ENCODE measurements around the gene SUSD5.

SUSD5 gene

GRCh38 chr3:33119891-33120290 lies 98.7 kb downstream of the SUSD5 start:
- no peaks in the 10 kb centered on the region for H3F3A ChIP-seq (ENCODE audit: insufficient read depth, low read length)
- no peak overlapping the region for H3K27ac ChIP-seq (ENCODE audit: low read depth, low read length, poor library complexity, severe bottlenecking)
- no peaks in the 10 kb centered on the region for H3K9me3 ChIP-seq (ENCODE audit: low read length)
- H3K9me2 ChIP-seq (ENCODE audit: low read depth, low read length): no peaks in the 10 kb centered on the region
- H3K9ac ChIP-seq (ENCODE audit: low read length): no peak overlapping the region
- TF ChIP-seq CTCF (IDR thresholded peaks at IDR 0.05; ENCODE audit: low read length) (no peak), EZH2 (IDR thresholded peaks at IDR 0.05; ENCODE audit: borderline replicate concordance, low read length) (no peak)
- no peak overlapping the region for H2AFZ ChIP-seq (ENCODE audit: low read length)
- no peaks in the 10 kb centered on the region for H3K79me2 ChIP-seq (ENCODE audit: insufficient read depth, low read length)
- H3K4me1 ChIP-seq (ENCODE audit: insufficient read depth, low read length, severe bottlenecking): peaks cover 12% of the 10 kb centered on the region
- no peaks in the 10 kb centered on the region for H3K27me3 ChIP-seq (ENCODE audit: insufficient read depth, low read length)
- no peak overlapping the region for H3K4me3 ChIP-seq (ENCODE audit: low read depth, low read length, poor library complexity, severe bottlenecking)
- no peaks in the 10 kb centered on the region for H4K20me1 ChIP-seq (ENCODE audit: insufficient read depth, low read length)
- H3K36me3 ChIP-seq (ENCODE audit: insufficient read depth, low read length): peaks cover 17% of the 10 kb centered on the region; the same call in 1 of the 2 replicates
- no peak overlapping the region for H3K4me2 ChIP-seq (ENCODE audit: low read length)

- Histone ChIP-seq H3F3A (ENCODE audit: insufficient read depth, low read length) (no peaks in the 10 kb centered on the region), H3K9ac (ENCODE audit: low read length) (no peak overlapping the region), H3K4me1 (ENCODE audit: insufficient read depth, low read length, severe bottlenecking) (peaks cover 25% of the 10 kb centered on the region), H3K4me2 (ENCODE audit: low read length) (no peak overlapping the region), H3K27ac (ENCODE audit: low read depth, low read length, poor library complexity, severe bottlenecking) (no peak overlapping the region), H3K9me3 (ENCODE audit: low read length) (no peaks in the 10 kb centered on the region), H2AFZ (ENCODE audit: low read length) (no peak overlapping the region), H3K9me2 (ENCODE audit: low read depth, low read length) (no peaks in the 10 kb centered on the region), H3K36me3 (ENCODE audit: insufficient read depth, low read length) (peaks cover 9% of the 10 kb centered on the region), H3K27me3 (ENCODE audit: insufficient read depth, low read length) (no peaks in the 10 kb centered on the region), H4K20me1 (ENCODE audit: insufficient read depth, low read length) (no peaks in the 10 kb centered on the region), H3K4me3 (ENCODE audit: low read depth, low read length, poor library complexity, severe bottlenecking) (no peak overlapping the region), H3K79me2 (ENCODE audit: insufficient read depth, low read length) (no peaks in the 10 kb centered on the region)
- TF ChIP-seq EZH2 (IDR thresholded peaks at IDR 0.05; ENCODE audit: borderline replicate concordance, low read length): no peak
- TF ChIP-seq CTCF (IDR thresholded peaks at IDR 0.05; ENCODE audit: low read length): no peak
Measured at GRCh38 chr3:33117461-33117860, 101.1 kb downstream of the SUSD5 start.

GRCh38 chr3:33115024-33115768 lies 103.4 kb downstream of the SUSD5 start:
- Histone ChIP-seq H3K36me3 (ENCODE audit: insufficient read depth, low read length) (peaks cover 9% of the 10 kb centered on the region; the same call in 1 of the 2 replicates), H3K27me3 (ENCODE audit: insufficient read depth, low read length) (no peaks in the 10 kb centered on the region), H3K27ac (ENCODE audit: low read depth, low read length, poor library complexity, severe bottlenecking) (peak overlapping the region; percentile 25), H2AFZ (ENCODE audit: low read length) (no peak overlapping the region), H3K4me1 (ENCODE audit: insufficient read depth, low read length, severe bottlenecking) (peaks cover 25% of the 10 kb centered on the region), H4K20me1 (ENCODE audit: insufficient read depth, low read length) (no peaks in the 10 kb centered on the region), H3K4me2 (ENCODE audit: low read length) (peak overlapping the region; percentile 100), H3K4me3 (ENCODE audit: low read depth, low read length, poor library complexity, severe bottlenecking) (peak overlapping the region; percentile 84), H3K79me2 (ENCODE audit: insufficient read depth, low read length) (no peaks in the 10 kb centered on the region), H3K9me2 (ENCODE audit: low read depth, low read length) (no peaks in the 10 kb centered on the region), H3F3A (ENCODE audit: insufficient read depth, low read length) (no peaks in the 10 kb centered on the region), H3K9ac (ENCODE audit: low read length) (peak overlapping the region; percentile 14; the same call in 1 of the 2 replicates), H3K9me3 (ENCODE audit: low read length) (0 out of 2 replicates have a peak, but pooled peaks cover 3% of the 10 kb centered on the region)
- TF ChIP-seq EZH2 (IDR thresholded peaks at IDR 0.05; ENCODE audit: borderline replicate concordance, low read length): no peak
- TF ChIP-seq CTCF (IDR thresholded peaks at IDR 0.05; ENCODE audit: low read length): no peak
